Endometrial microvascular endothelial cells (primary cell): Measurements from ENCODE around the gene PCYT1A. TPM values are rescaled to one million over a fixed set of nuclear protein-coding genes. Genes with fewer than 3 reads are reported as not detected.

Experiments used
- in situ Hi-C: cut with HindIII; loops from 2 replicates; pipeline ENCODE4 v1.10.0; 2017; ENCODE audit warnings: low sequenced_read_pairs, low pct_unique_long_range_greater_than_20kb; ENCODE audit errors: inconsistent ontology term
- total RNA-seq: library from RNA; depleted of rRNA; stranded (reverse); fragments of >200 nt; gene quantifications from one replicate; pipeline ENCODE4 v1.2.3, GENCODE V29; 2015; ENCODE audit errors: inconsistent ontology term

PCYT1A gene
- total RNA-seq, 1 donor from 2014 or later, result 89.9 TPM

- in situ Hi-C loops, result no loop called here
Measured at GRCh38 chr3:196180346-196180745, 107.2 kb downstream of the PCYT1A start.

Other genes with a start within 250 kb of the PCYT1A start
- 83.1 TPM for gene TFRC, start 205.6 kb downstream of the PCYT1A start, total RNA-seq
- gene ZDHHC19, start 76.3 kb downstream of the PCYT1A start, total RNA-seq, result not detected
- not detected for gene SLC51A, start 71.2 kb downstream of the PCYT1A start, total RNA-seq
- gene DYNLT2B, start 30.5 kb upstream of the PCYT1A start, total RNA-seq, result 5.0 TPM
- not detected for gene TM4SF19, start 50.7 kb upstream of the PCYT1A start, total RNA-seq
- 12.6 TPM for gene UBXN7, start 144.7 kb upstream of the PCYT1A start, total RNA-seq
- gene RNF168, start 216.0 kb upstream of the PCYT1A start, total RNA-seq, result 15.2 TPM
- gene SMCO1, start 227.6 kb upstream of the PCYT1A start, total RNA-seq, result not detected